Measurements from ENCODE around the gene ZNF385C.
A peak's percentile ranks its signal among the peaks of the same experiment; 100 is the strongest.

- TF ChIP-seq POLR2AphosphoS5 (IDR thresholded peaks at IDR 0.05) (no peak), CTCF (IDR thresholded peaks at IDR 0.05) (peak; percentile 85 to 94 (median 92)), POLR2A (IDR thresholded peaks at IDR 0.05) (no peak), EP300 (IDR thresholded peaks at IDR 0.05; ENCODE audit: low read depth) (no peak)
Observed at GRCh38 chr17:42067371-42068091, 30.7 kb downstream of the ZNF385C start.
